ENCODE measurements around the gene KATNBL1. TPM values are rescaled to one million over a fixed set of nuclear protein-coding genes. Genes with fewer than 3 reads are reported as not detected.

KATNBL1 gene, protein sequence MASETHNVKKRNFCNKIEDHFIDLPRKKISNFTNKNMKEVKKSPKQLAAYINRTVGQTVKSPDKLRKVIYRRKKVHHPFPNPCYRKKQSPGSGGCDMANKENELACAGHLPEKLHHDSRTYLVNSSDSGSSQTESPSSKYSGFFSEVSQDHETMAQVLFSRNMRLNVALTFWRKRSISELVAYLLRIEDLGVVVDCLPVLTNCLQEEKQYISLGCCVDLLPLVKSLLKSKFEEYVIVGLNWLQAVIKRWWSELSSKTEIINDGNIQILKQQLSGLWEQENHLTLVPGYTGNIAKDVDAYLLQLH
- total RNA-seq (56.8 and 57.9 TPM in 2 replicates), polyA plus RNA-seq (10.7 and 14.1 TPM in 2 replicates), polyA minus RNA-seq (15.3 and 23.9 TPM in 2 replicates), Bru-seq, nascent RNA (percentile 87 among the genes with signal in this experiment), BruChase-seq, experiment 1, labeled RNA remaining after a 6-hour chase (percentile 84 among the genes with signal in this experiment), BruChase-seq, experiment 2, labeled RNA remaining after a 2-hour chase (percentile 85 among the genes with signal in this experiment)
- 17.1 and 21.8 TPM in 2 replicates for polyA plus RNA-seq (2011; cell fraction: cytosol; rRNA removed)
- 42.2 and 58.2 TPM in 2 replicates for polyA plus RNA-seq (2011; cell fraction: nucleus; rRNA removed)
- 30.4 and 42.5 TPM in 2 replicates for polyA plus RNA-seq (2012)
- polyA minus RNA-seq (2011; cell fraction: cytosol; rRNA and poly(A)+ RNA removed) = 5.4 TPM
- polyA minus RNA-seq (2011; cell fraction: nucleus; rRNA and poly(A)+ RNA removed) = 46.5 and 64.3 TPM in 2 replicates
- long read RNA-seq, transcript KATNBL1-201 (10 exons, 2,723 nt) = major isoform, 111 of 164 reads
- long read RNA-seq, partial matches to known transcripts = 6 of 164 reads
- long read RNA-seq, other reads (novel, unspliced or antisense) = 43 of 164 reads

DNA sequence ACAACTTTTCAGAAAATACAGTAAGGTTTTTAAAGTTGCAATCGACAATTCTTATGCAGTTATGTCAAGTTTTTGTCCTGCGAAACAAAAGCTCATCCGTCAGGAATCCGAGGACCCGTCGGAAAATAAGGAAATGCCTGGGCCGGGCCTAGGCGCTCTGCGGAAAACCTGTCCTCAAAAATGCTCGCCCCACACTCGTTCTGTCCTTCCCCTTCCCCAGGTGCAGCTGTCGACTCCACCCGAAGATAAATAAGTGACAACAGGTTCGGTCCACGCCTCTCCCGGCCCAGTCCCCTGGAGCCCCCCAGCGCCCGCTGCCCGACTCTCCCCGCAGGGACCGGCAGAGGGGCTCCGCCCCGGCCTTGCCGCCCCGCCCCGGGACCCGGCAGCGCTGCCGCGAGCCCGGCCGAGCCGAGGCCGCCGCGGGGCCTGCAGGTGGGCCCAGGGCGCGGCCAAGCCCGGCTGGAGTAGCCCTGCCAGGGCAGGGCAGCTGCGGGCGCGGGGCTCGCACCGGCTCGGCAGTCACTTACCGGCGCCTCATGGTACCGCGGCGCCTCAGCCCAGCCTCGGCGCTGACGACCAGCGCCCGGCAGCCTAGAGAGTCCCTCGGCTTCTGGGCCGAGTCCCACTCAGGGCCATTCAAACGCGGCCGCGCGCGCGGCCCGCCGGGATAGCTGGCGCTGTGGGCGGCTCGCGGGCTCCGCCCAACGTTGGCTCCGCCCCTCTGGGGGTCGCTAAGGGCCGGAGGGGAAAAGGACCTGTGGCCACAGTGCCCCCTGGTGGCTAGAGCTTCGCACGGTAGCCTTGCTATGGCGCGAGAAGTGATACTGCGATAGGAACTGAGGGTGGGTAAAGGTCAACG is at the start of gene KATNBL1:
Gene KATNBL1 (minus strand): TSS at position 676 of the 862 bp plus-strand sequence. CDS start 46,420 bp downstream, outside the sequence.
- intact Hi-C loops (cut with micrococcal nuclease) = loop anchor here (1.0 to 2.0 kb wide), 6 partner anchors 15 to 158 kb away; partner anchors contain the start of gene LPCAT4
- POLR2A ChIA-PET = interaction anchor here (0.7 to 2.0 kb wide), 4 partner anchors 12 to 108 kb away, joined by 3 to 13 read pairs (median 4); partner anchors contain the start of genes EMC7 and PGBD4

More for the DNA sequence above, at the start of gene KATNBL1:
- no peaks in the 10 kb centered on the region for H4K20me1 ChIP-seq (replicated peaks; ENCODE audit: control insufficient read depth, extremely low read depth, insufficient read depth, low read length)
- BruUV-seq (replicated peaks) = no TSS peak
- peak within 1 kb of the TSS; percentile 98 for H2AFZ ChIP-seq (ENCODE audit: low read depth, low read length)
- DNase-seq (ENCODE audit: low read depth, low spot score) (peak; percentile 93), FAIRE-seq (peak; percentile 90)
- H3K79me2 ChIP-seq (ENCODE audit: control insufficient read depth, insufficient read depth, low read length) = peaks cover 48% of the 10 kb centered on the region
- H3K9me3 ChIP-seq (replicated peaks; ENCODE audit: control insufficient read depth, insufficient read depth, low read length) = no peaks in the 10 kb centered on the region
- peak within 1 kb of the TSS; percentile 88 for H3K27ac ChIP-seq (ENCODE audit: insufficient read depth, low read depth, low read length)
- H3K9me1 ChIP-seq (replicated peaks; ENCODE audit: control insufficient read depth, extremely low read depth, insufficient read depth, low read length) = no peaks in the 10 kb centered on the region
- no peaks in the 10 kb centered on the region for H3K27me3 ChIP-seq (ENCODE audit: control insufficient read depth in 2 of 2, insufficient read depth in 2 of 2, low read length in 2 of 2)
- H3K36me3 ChIP-seq (ENCODE audit: control insufficient read depth in 2 of 2, extremely low read depth in 1 of 2, insufficient read depth in 2 of 2, low read length in 2 of 2) = no peaks in the 10 kb centered on the region
- dilution Hi-C loops (cut with MboI; ENCODE audit: extremely low pct_ligation_motif_present, low sequenced_read_pairs) = no loop called here
- CTCF ChIA-PET = interaction anchor here (0.7 to 3.3 kb wide), 31 partner anchors 8 to 472 kb away, joined by 3 to 235 read pairs (median 6); partner anchors contain the start of genes EMC4, EMC7, LPCAT4 and NOP10
- peak within 1 kb of the TSS; percentile 98 for H3K9ac ChIP-seq (replicated peaks; ENCODE audit: extremely low read depth, insufficient read depth, low read length)
- H3K4me3 ChIP-seq (replicated peaks in 1 of 3; ENCODE audit: insufficient read depth in 1 of 3, low read depth in 1 of 3, low read length in 3 of 3) = peak within 1 kb of the TSS; percentile 96 to 100 (median 99)
- H3K4me1 ChIP-seq (ENCODE audit: control insufficient read depth, extremely low read depth, insufficient read depth, low read length) = peaks cover 7% of the 10 kb centered on the region
- no peak for TF ChIP-seq JUN (IDR thresholded peaks at IDR 0.05; ENCODE audit: borderline replicate concordance, insufficient read depth, insufficient read length, low read depth)
- TF ChIP-seq POLR2A (IDR thresholded peaks at IDR 0.05; ENCODE audit: low read depth, low read length) = peak; percentile 94
- no peak for TF ChIP-seq GATA2 (IDR thresholded peaks at IDR 0.05; ENCODE audit: insufficient read depth, insufficient read length, low read depth, low read length)
- TF ChIP-seq POLR2AphosphoS5 (IDR thresholded peaks at IDR 0.05; ENCODE audit: insufficient read depth, low read depth, low read length) = peak; percentile 86
- no peak for TF ChIP-seq MYC (IDR thresholded peaks at IDR 0.05; ENCODE audit: low read depth, low read length)
- TF ChIP-seq EZH2 (IDR thresholded peaks at IDR 0.05; ENCODE audit: borderline replicate concordance, low read depth, low read length, severe bottlenecking) = no peak
- TF ChIP-seq, protein P1, sequence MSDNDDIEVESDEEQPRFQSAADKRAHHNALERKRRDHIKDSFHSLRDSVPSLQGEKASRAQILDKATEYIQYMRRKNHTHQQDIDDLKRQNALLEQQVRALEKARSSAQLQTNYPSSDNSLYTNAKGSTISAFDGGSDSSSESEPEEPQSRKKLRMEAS (IDR thresholded peaks at IDR 0.05; ENCODE audit: insufficient read depth, insufficient read length) = no peak
- TF ChIP-seq FOS (IDR thresholded peaks at IDR 0.05; ENCODE audit: borderline replicate concordance, insufficient read depth, low read length) = no peak
- TF ChIP-seq, protein P2, sequence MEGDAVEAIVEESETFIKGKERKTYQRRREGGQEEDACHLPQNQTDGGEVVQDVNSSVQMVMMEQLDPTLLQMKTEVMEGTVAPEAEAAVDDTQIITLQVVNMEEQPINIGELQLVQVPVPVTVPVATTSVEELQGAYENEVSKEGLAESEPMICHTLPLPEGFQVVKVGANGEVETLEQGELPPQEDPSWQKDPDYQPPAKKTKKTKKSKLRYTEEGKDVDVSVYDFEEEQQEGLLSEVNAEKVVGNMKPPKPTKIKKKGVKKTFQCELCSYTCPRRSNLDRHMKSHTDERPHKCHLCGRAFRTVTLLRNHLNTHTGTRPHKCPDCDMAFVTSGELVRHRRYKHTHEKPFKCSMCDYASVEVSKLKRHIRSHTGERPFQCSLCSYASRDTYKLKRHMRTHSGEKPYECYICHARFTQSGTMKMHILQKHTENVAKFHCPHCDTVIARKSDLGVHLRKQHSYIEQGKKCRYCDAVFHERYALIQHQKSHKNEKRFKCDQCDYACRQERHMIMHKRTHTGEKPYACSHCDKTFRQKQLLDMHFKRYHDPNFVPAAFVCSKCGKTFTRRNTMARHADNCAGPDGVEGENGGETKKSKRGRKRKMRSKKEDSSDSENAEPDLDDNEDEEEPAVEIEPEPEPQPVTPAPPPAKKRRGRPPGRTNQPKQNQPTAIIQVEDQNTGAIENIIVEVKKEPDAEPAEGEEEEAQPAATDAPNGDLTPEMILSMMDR (IDR thresholded peaks at IDR 0.05; ENCODE audit: extremely low read depth in 1 of 2, insufficient read depth in 1 of 2, low read depth in 1 of 2, low read length in 2 of 2) = peak; percentile 93 to 94
- peak within 1 kb of the TSS; percentile 100 for H3K4me2 ChIP-seq (ENCODE audit: insufficient read depth, low read length)

All from endothelial cell of umbilical vein (primary cell).